GM12878 (cell line): Measurements from ENCODE around the gene KAZN. TPM values are rescaled to one million over a fixed set of nuclear protein-coding genes. Genes with fewer than 3 reads are reported as not detected.

Source experiments
- ATAC-seq: fragments of 200-7000 bp; cut with Tn5 transposase; 3 replicates; pipeline ENCODE4 v1.9.1; 2020; ENCODE audit warnings: mild to moderate bottlenecking, moderate library complexity
- BruUV-seq: library from RNA; stranded (reverse); fragments of 400-500 nt; replicated peaks from 2 replicates; lab custom pipeline; 2021; lab: Mats Ljungman, UMichigan
- CTCF ChIA-PET: fragments of 300-600 bp; sonication (Branson Sonifier 250); formaldehyde crosslinking; extraction: SDS; loops from one replicate; lab custom pipeline; 2021; ENCODE audit warnings: inconsistent platforms; lab: Yijun Ruan, JAX
- POLR2A ChIA-PET: fragments of 350-600 bp; formaldehyde crosslinking; extraction: SDS; loops from one replicate; lab custom pipeline; 2021; ENCODE audit warnings: inconsistent platforms; lab: Charles Lee
- RAD21 ChIA-PET: fragments of 300-600 bp; sonication (Branson Sonifier 250); formaldehyde crosslinking; loops from one replicate; lab custom pipeline; 2023; ENCODE audit warnings: antibody characterized with exemption; ENCODE audit not compliant: unreplicated experiment; lab: Charles Lee
- SMC1A ChIA-PET: fragments of 300-600 bp; sonication (Branson Sonifier 250); formaldehyde crosslinking; loops from one replicate; lab custom pipeline; 2023; ENCODE audit not compliant: unreplicated experiment, uncharacterized antibody; lab: Charles Lee
- DNase-seq: peaks from one replicate; pipeline ENCODE4 v3.0.0-alpha.2; 2011; ENCODE audit warnings: low read depth, low spot score
- FAIRE-seq: peaks from 3 replicates; lab custom pipeline; 2011; peaks lifted over from hg19 to GRCh38; lab: Jason Lieb, UNC
- H2AFZ ChIP-seq: 2 replicates; pipeline ENCODE4 v1.6.0; 2011; ENCODE audit warnings: low read depth, low read length, control low read depth; ENCODE audit not compliant: control insufficient read depth
- H3K27ac ChIP-seq: 2 replicates; pipeline ENCODE4 v1.5.1; 2011; ENCODE audit warnings: control low read depth; ENCODE audit not compliant: control insufficient read depth, insufficient read depth
- H3K27me3 ChIP-seq, 2 experiments: replicated peaks in 1 of 2; 2 replicates each; pipeline versions ENCODE4 v1.6.0 to v1.6.1; 2011; ENCODE audit warnings: low read length in 1 of 2; ENCODE audit not compliant: control insufficient read depth in 2 of 2, insufficient read depth in 2 of 2
- H3K36me3 ChIP-seq, 2 experiments: 2 replicates each; pipeline ENCODE4 v1.5.1; 2011; ENCODE audit warnings: low read length in 1 of 2; ENCODE audit not compliant: control insufficient read depth in 2 of 2, insufficient read depth in 2 of 2
- H3K4me1 ChIP-seq: 2 replicates; pipeline ENCODE4 v1.6.1; 2011; ENCODE audit warnings: mild to moderate bottlenecking, low read length, moderate library complexity, mixed read lengths; ENCODE audit not compliant: control insufficient read depth, insufficient read depth
- H3K4me2 ChIP-seq: 2 replicates; pipeline ENCODE4 v1.6.0; 2011; ENCODE audit warnings: control low read depth; ENCODE audit not compliant: control insufficient read depth, insufficient read depth
- H3K4me3 ChIP-seq: fragments of 200-600 bp; sonication (generic); 2 replicates; pipeline ENCODE4 v1.5.1; 2016
- H3K79me2 ChIP-seq: 2 replicates; pipeline ENCODE4 v1.6.0; 2011; ENCODE audit warnings: low read length; ENCODE audit not compliant: control insufficient read depth, insufficient read depth
- H3K9ac ChIP-seq: 2 replicates; pipeline ENCODE4 v1.8.0; 2011; ENCODE audit warnings: low read length, control low read depth, mixed read lengths; ENCODE audit not compliant: control insufficient read depth, insufficient read depth
- H3K9me3 ChIP-seq: replicated peaks from 3 replicates; pipeline ENCODE4 v1.5.1; 2011; ENCODE audit warnings: mild to moderate bottlenecking, low read length; ENCODE audit not compliant: control insufficient read depth, insufficient read depth
- H4K20me1 ChIP-seq: 2 replicates; pipeline ENCODE4 v1.6.0; 2011; ENCODE audit not compliant: control insufficient read depth, insufficient read depth
- BMI1 ChIP-seq: fragments of 450-650 bp; IDR thresholded peaks from 2 replicates; pipeline ENCODE4 v1.6.1; 2016; ENCODE audit warnings: mild to moderate bottlenecking, moderate library complexity, borderline replicate concordance
- EGR1 ChIP-seq, 2 experiments: IDR thresholded peaks; 1 replicate in 1 of 2; 2 replicates in 1 of 2; pipeline ENCODE4 v1.6.1; 2011 to 2012; ENCODE audit warnings: low read depth in 2 of 2, low read length in 2 of 2, borderline replicate concordance in 1 of 2, mild to moderate bottlenecking in 1 of 2, moderate library complexity in 1 of 2
- HDAC6 ChIP-seq: fragments of 200-600 bp; sonication (generic); IDR thresholded peaks from one replicate; pipeline ENCODE4 v1.8.0; 2017; ENCODE audit warnings: antibody characterized with exemption; ENCODE audit not compliant: unreplicated experiment
- HDGF ChIP-seq: fragments of 450-650 bp; IDR thresholded peaks from 2 replicates; pipeline ENCODE4 v1.6.1; 2016; ENCODE audit warnings: antibody characterized with exemption
- JUNB ChIP-seq: IDR thresholded peaks from 2 replicates; pipeline ENCODE4 v1.6.1; 2016; ENCODE audit warnings: antibody characterized with exemption, mild to moderate bottlenecking
- NBN ChIP-seq: fragments of 450-650 bp; IDR thresholded peaks from 2 replicates; pipeline ENCODE4 v1.6.1; 2016
- NFXL1 ChIP-seq: fragments of 450-650 bp; IDR thresholded peaks from 2 replicates; pipeline ENCODE4 v1.6.1; 2017; ENCODE audit warnings: antibody characterized with exemption, mild to moderate bottlenecking, borderline replicate concordance
- NFYA ChIP-seq: IDR thresholded peaks from 2 replicates; pipeline ENCODE4 v1.6.1; 2011; ENCODE audit warnings: low read depth, mild to moderate bottlenecking, low read length, improper control_type of control experiment, borderline replicate concordance
- NR2C1 ChIP-seq: fragments of 450-650 bp; IDR thresholded peaks from 2 replicates; pipeline ENCODE4 v1.6.1; 2017; ENCODE audit warnings: antibody characterized with exemption, mild to moderate bottlenecking, moderate library complexity
- NR2C2 ChIP-seq: IDR thresholded peaks from 2 replicates; pipeline ENCODE4 v1.6.1; 2011; ENCODE audit warnings: borderline replicate concordance, low read depth; ENCODE audit not compliant: control insufficient read depth, insufficient read length
- SPI1 ChIP-seq: IDR thresholded peaks from 2 replicates; pipeline ENCODE4 v1.6.1; 2011; ENCODE audit warnings: low read depth, mild to moderate bottlenecking, low read length, moderate library complexity, borderline replicate concordance; ENCODE audit not compliant: insufficient read depth
- TBL1XR1 ChIP-seq: IDR thresholded peaks from 2 replicates; pipeline ENCODE4 v1.6.1; 2012; ENCODE audit warnings: low read depth, low read length, improper control_type of control experiment
- ZNF207 ChIP-seq: fragments of 450-650 bp; IDR thresholded peaks from 2 replicates; pipeline ENCODE4 v1.6.1; 2014; ENCODE audit warnings: antibody characterized with exemption, mild to moderate bottlenecking, borderline replicate concordance
- WGBS: methylation state at CpG from one replicate; pipeline ENCODE4 v1.1.6; 2016; ENCODE audit warnings: low lambda C conversion rate; ENCODE audit not compliant: insufficient replicate concordance, insufficient coverage; ENCODE audit errors: missing lambda C conversion rate; 5-methylcytosine and 5-hydroxymethylcytosine counted together
- in situ Hi-C: fragments of 300-500 bp; cut with MboI; formaldehyde crosslinking; loops from 9 replicates; pipeline ENCODE4 v1.14.3; 2018; ENCODE audit warnings: mixed read lengths
- intact Hi-C: fragments of 100-400 bp; cut with micrococcal nuclease; formaldehyde crosslinking; loops from one replicate; pipeline ENCODE4 v1.14.2; 2022; ENCODE audit not compliant: unreplicated experiment
- polyA plus RNA-seq, 11 experiments: library from polyadenylated mRNA; depleted of rRNA in 4 of 11; unstranded in 6 of 11; stranded (reverse) in 5 of 11; fragments of >200 nt; fragmentation: Nextera tagmentation in 4 of 11; fragmentation: Illumina TruSeq in 1 of 11; extraction: Ambion mirVana in 4 of 11; extraction: Trizol in 1 of 11; gene quantifications; 1 replicate in 1 of 11; 2 replicates in 10 of 11; pipeline versions ENCODE4 v1.2.1 to v1.2.3, GENCODE V29; 2011 to 2016; ENCODE audit warnings: inconsistent platforms in 2 of 11, missing spikeins in 2 of 11, low read depth in 1 of 11
- total RNA-seq, 4 experiments: library from RNA; depleted of rRNA in 3 of 4; stranded (reverse); fragments of >200 nt in 3 of 4; fragmentation: Illumina TruSeq in 1 of 4; extraction: Trizol in 1 of 4; gene quantifications; 2 replicates each; pipeline versions ENCODE4 v1.2.1 to v1.2.3, GENCODE V29; 2013 to 2021
- TF ChIP-seq, protein P1 (sequence below), 3 experiments: IDR thresholded peaks in 2 of 3; conservative IDR thresholded peaks in 1 of 3; 2 replicates each; pipeline ENCODE4 v1.5.1; 2011; ENCODE audit warnings: low read depth in 3 of 3, low read length in 3 of 3, mild to moderate bottlenecking in 3 of 3, control low read depth in 2 of 3, moderate library complexity in 2 of 3, inconsistent platforms in 1 of 3, mixed read lengths in 1 of 3; ENCODE audit not compliant: control insufficient read depth in 2 of 3, insufficient read depth in 1 of 3; ENCODE audit errors: extremely low read depth in 1 of 3
- TF ChIP-seq, protein P2 (sequence below): IDR thresholded peaks from 2 replicates; pipeline ENCODE4 v1.6.1; 2011; ENCODE audit warnings: low read depth, mild to moderate bottlenecking, low read length, moderate library complexity, borderline replicate concordance; ENCODE audit errors: extremely low read depth
- TF ChIP-seq, protein P3 (sequence below): fragments of 450-650 bp; IDR thresholded peaks from 2 replicates; pipeline ENCODE4 v1.6.1; 2017; ENCODE audit warnings: mild to moderate bottlenecking, moderate library complexity

Gene KAZN
- total and polyA plus RNA-seq, 10 of the 15 experiments (the other 5 are each of a cell fraction or from before 2014, with no cell fraction given) = 0.72 to 4.0 (median 1.2) TPM

DNA sequence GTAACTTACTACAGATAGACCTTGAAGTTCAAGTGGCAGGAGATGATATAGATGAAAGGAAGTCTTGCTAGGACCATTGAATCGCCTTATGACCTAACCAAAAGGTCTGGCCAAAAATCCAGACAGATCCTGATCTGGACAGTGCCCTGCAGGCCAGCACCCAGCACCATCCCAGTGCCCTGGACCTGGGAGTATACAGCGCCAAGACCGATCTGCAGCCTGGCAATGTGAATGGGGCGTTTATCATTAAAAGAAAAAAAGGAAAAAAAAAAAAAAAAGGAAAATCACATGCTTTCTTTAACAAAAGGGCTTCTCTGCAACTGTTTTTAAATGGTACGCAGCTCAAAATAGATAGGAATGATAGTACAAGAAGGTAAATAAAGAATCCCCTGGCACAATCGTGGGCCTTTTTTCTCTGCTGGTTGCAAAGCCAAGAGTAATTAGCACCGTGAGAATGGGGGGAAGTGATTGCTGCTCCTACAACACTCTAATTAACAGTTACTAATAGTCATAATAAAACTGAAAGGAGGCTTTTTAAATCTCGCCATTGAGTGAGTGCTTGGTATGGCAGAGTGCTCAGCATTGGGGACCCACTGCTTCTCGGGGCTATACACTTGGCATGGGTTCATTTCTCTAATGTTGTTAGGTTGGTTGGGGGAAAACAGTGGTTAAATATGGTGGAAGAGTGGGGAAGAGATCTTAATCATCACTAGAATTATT lies 146.7 kb downstream of the KAZN start:
- peak; percentile 69 for ATAC-seq
- Histone ChIP-seq H3K79me2 (no peaks in the 10 kb centered on the region), H3K27ac (no peak overlapping the region), H2AFZ (no peak overlapping the region), H3K36me3 (no peaks in the 10 kb centered on the region), H3K27me3 (no peaks in the 10 kb centered on the region), H3K9ac (no peak overlapping the region), H3K4me2 (no peak overlapping the region), H3K9me3 (no peaks in the 10 kb centered on the region; the same call in 2 of the 3 replicates), H4K20me1 (no peaks in the 10 kb centered on the region), H3K4me3 (no peak overlapping the region), H3K4me1 (peaks cover 7% of the 10 kb centered on the region)
- intact Hi-C loops = no loop called here
- 23% methylated on average over 9 of the region's 9 CpGs for WGBS
- no peak for FAIRE-seq
- SMC1A ChIA-PET = interaction anchor here (0.6 to 1.7 kb wide), 5 partner anchors 12 to 224 kb away, joined by 3 to 6 read pairs (median 3); no protein-coding TSS in a partner anchor
- in situ Hi-C loops = no loop called here
- CTCF ChIA-PET = interaction anchor here (0.6 to 1.7 kb wide), 4 partner anchors 12 to 358 kb away, joined by 3 to 6 read pairs (median 4); no protein-coding TSS in a partner anchor
- POLR2A ChIA-PET = interaction anchor here (0.7 to 2.0 kb wide), 2 partner anchors 8 to 12 kb away, joined by 4 to 9 read pairs; no protein-coding TSS in a partner anchor
- RAD21 ChIA-PET = interaction anchor here (0.8 to 1.0 kb wide), 3 partner anchors 11 to 91 kb away, joined by 3 to 4 read pairs (median 3); no protein-coding TSS in a partner anchor
- no peak for DNase-seq
- BruUV-seq = no TSS peak
- TF ChIP-seq HDGF (no peak), BMI1 (no peak), HDAC6 (no peak), ZNF207 (no peak), NFXL1 (no peak), EGR1 (IDR thresholded peaks at IDR 0.05; ENCODE audit: borderline replicate concordance in 1 of 2, low read depth in 2 of 2, low read length in 2 of 2) (no peak), TBL1XR1 (0 out of 2 replicates have a peak, but pooled peaks have one; percentile 19), NBN (0 out of 2 replicates have a peak, but pooled peaks have one; percentile 39), NFYA (no peak), NR2C1 (no peak), JUNB (peak; percentile 44), NR2C2 (no peak), SPI1 (peak; percentile 44; the same call in 1 of the 2 replicates)
- TF ChIP-seq, protein P1, sequence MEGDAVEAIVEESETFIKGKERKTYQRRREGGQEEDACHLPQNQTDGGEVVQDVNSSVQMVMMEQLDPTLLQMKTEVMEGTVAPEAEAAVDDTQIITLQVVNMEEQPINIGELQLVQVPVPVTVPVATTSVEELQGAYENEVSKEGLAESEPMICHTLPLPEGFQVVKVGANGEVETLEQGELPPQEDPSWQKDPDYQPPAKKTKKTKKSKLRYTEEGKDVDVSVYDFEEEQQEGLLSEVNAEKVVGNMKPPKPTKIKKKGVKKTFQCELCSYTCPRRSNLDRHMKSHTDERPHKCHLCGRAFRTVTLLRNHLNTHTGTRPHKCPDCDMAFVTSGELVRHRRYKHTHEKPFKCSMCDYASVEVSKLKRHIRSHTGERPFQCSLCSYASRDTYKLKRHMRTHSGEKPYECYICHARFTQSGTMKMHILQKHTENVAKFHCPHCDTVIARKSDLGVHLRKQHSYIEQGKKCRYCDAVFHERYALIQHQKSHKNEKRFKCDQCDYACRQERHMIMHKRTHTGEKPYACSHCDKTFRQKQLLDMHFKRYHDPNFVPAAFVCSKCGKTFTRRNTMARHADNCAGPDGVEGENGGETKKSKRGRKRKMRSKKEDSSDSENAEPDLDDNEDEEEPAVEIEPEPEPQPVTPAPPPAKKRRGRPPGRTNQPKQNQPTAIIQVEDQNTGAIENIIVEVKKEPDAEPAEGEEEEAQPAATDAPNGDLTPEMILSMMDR (IDR thresholded peaks at IDR 0.05 in 2 of 3, conservative IDR thresholded peaks at IDR 0.05 in 1 of 3; ENCODE audit: control insufficient read depth in 2 of 3, extremely low read depth in 1 of 3, insufficient read depth in 1 of 3, low read depth in 3 of 3, low read length in 3 of 3) = no peak
- TF ChIP-seq, protein P2, sequence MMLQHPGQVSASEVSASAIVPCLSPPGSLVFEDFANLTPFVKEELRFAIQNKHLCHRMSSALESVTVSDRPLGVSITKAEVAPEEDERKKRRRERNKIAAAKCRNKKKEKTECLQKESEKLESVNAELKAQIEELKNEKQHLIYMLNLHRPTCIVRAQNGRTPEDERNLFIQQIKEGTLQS = no peak
- TF ChIP-seq, protein P3, sequence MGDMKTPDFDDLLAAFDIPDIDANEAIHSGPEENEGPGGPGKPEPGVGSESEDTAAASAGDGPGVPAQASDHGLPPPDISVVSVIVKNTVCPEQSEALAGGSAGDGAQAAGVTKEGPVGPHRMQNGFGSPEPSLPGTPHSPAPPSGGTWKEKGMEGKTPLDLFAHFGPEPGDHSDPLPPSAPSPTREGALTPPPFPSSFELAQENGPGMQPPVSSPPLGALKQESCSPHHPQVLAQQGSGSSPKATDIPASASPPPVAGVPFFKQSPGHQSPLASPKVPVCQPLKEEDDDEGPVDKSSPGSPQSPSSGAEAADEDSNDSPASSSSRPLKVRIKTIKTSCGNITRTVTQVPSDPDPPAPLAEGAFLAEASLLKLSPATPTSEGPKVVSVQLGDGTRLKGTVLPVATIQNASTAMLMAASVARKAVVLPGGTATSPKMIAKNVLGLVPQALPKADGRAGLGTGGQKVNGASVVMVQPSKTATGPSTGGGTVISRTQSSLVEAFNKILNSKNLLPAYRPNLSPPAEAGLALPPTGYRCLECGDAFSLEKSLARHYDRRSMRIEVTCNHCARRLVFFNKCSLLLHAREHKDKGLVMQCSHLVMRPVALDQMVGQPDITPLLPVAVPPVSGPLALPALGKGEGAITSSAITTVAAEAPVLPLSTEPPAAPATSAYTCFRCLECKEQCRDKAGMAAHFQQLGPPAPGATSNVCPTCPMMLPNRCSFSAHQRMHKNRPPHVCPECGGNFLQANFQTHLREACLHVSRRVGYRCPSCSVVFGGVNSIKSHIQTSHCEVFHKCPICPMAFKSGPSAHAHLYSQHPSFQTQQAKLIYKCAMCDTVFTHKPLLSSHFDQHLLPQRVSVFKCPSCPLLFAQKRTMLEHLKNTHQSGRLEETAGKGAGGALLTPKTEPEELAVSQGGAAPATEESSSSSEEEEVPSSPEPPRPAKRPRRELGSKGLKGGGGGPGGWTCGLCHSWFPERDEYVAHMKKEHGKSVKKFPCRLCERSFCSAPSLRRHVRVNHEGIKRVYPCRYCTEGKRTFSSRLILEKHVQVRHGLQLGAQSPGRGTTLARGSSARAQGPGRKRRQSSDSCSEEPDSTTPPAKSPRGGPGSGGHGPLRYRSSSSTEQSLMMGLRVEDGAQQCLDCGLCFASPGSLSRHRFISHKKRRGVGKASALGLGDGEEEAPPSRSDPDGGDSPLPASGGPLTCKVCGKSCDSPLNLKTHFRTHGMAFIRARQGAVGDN = 0 out of 2 replicates have a peak, but pooled peaks have one; percentile 22
